Upper lobe of right lung (tissue), 1 donor: ENCODE measurements around the gene NOL9. TPM values are rescaled to one million over a fixed set of nuclear protein-coding genes. Genes with fewer than 3 reads are reported as not detected.
"Not testable (repeated sequence)": the region's sequence is repeated elsewhere in the genome, so short reads cannot be mapped to it uniquely, and the experiment has no call there.

Experiments
- ATAC-seq: fragments of 200-7000 bp; cut with Tn5 transposase; one replicate; pipeline ENCODE4 v1.9.1; 2020; ENCODE audit warnings: mild to moderate bottlenecking, moderate library complexity
- DNase-seq: peaks from one replicate; pipeline ENCODE4 v3.0.0-alpha.2; 2020
- H3K27ac ChIP-seq: fragments of 200-600 bp; one replicate; pipeline ENCODE4 v1.8.0; 2022
- H3K27me3 ChIP-seq: fragments of 200-600 bp; one replicate; pipeline ENCODE4 v1.8.0; 2022; ENCODE audit warnings: mild to moderate bottlenecking
- H3K36me3 ChIP-seq: fragments of 200-600 bp; one replicate; pipeline ENCODE4 v1.8.0; 2022
- H3K4me1 ChIP-seq: fragments of 200-600 bp; one replicate; pipeline ENCODE4 v1.8.0; 2022
- H3K4me3 ChIP-seq: fragments of 200-600 bp; one replicate; pipeline ENCODE4 v1.8.0; 2022; ENCODE audit warnings: mild to moderate bottlenecking
- H3K9me3 ChIP-seq: fragments of 200-600 bp; one replicate; pipeline ENCODE4 v1.8.0; 2022
- CTCF ChIP-seq: fragments of 200-600 bp; IDR thresholded peaks from one replicate; pipeline ENCODE4 v1.8.0; 2022; ENCODE audit warnings: antibody characterized with exemption
- intact Hi-C: fragments of 100-400 bp; cut with DNase I; formaldehyde crosslinking; loops from one replicate; pipeline ENCODE4 v1.11.0; 2022
- total RNA-seq: library from RNA; stranded (reverse); fragmentation: NEBNext Ultra II Directional; extraction: Animal tissue kit (Norgen Biotek cat#: 25700); gene quantifications from one replicate; pipeline ENCODE4 v1.2.1, GENCODE V29; 2021
- donor health status: DM: no; HTN: yes; CAD: no; lungs with severe emphysema.

Gene NOL9
- total RNA-seq, 1 donor from 2014 or later: 23.6 TPM

GRCh38 chr1:6601049-6601922 is 47.0 kb upstream of the NOL9 start:
- ATAC-seq: peak; percentile 47
- Histone ChIP-seq H3K27ac (peak overlapping the region; percentile 99), H3K4me1 (peaks cover 50% of the 10 kb centered on the region)

GRCh38 chr1:6600410-6601048 is 46.2 kb upstream of the NOL9 start:
- Histone ChIP-seq H3K4me3 (peak overlapping the region; percentile 81), H3K9me3 (no peaks in the 10 kb centered on the region), H3K4me1 (peaks cover 50% of the 10 kb centered on the region), H3K27me3 (no peaks in the 10 kb centered on the region), H3K27ac (peak overlapping the region; percentile 99), H3K36me3 (peaks cover 34% of the 10 kb centered on the region)
- DNase-seq (no peak), ATAC-seq (no peak)
- TF ChIP-seq CTCF: no peak
- intact Hi-C loops: no loop called here

More at GRCh38 chr1:6601049-6601922, 47.0 kb upstream of the NOL9 start:
- no peaks in the 10 kb centered on the region for H3K9me3 ChIP-seq
- no peak for TF ChIP-seq CTCF
- peak overlapping the region; percentile 81 for H3K4me3 ChIP-seq
- peaks cover 26% of the 10 kb centered on the region for H3K36me3 ChIP-seq
- intact Hi-C loops: no loop called here
- H3K27me3 ChIP-seq: no peaks in the 10 kb centered on the region
- DNase-seq: peak; percentile 79

- H3K27me3 ChIP-seq, ATAC-seq, DNase-seq, H3K9me3 ChIP-seq, intact Hi-C loops: not testable (repeated sequence)
- H3K4me1 ChIP-seq: peaks cover 48% of the 10 kb centered on the region
- peaks cover 39% of the 10 kb centered on the region for H3K36me3 ChIP-seq
- peak overlapping the region; percentile 99 for H3K27ac ChIP-seq
- H3K4me3 ChIP-seq: peak overlapping the region; percentile 81
Measured at GRCh38 chr1:6599991-6600390, 45.7 kb upstream of the NOL9 start.

DNA sequence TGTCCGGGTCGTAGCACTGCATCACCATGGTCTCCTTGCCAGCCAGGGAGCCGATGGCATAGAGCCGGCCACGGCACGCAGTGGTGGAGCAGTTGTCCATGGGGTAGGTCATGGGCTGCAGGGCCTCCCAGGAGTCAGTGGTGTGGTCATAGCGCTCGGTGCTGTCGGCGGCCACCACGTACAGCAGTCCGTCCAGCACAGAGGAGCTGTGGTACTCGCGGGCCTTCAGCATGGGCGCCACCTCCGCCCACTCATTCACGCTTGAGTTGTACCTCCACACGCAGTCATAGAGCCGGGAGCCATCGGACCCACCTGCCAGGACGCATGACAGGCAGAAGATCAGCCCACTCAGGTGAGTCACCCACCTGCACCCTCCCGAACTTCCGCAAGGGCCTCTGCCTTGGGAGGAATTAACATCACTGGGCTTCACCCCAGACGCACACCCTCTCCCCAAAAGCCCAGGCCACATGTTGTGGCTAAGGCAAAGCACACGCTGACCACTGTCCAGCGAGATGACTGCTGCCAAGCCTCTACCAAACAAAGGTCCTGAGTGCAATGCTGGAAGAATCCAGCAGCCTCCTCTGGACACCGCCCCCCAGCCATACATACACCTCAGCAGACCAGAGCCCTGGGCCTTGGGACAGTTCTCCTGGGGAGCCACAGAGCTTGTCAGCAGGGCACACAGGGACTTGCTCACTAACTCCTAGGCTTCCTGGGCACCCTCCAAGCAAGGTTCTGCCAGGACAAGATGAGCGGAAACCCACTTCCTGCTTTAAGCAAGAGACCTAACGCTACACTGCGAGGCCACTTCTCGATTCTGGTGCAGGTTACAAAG is 45.0 kb upstream of the NOL9 start:
- Histone ChIP-seq H3K36me3 (peaks cover 45% of the 10 kb centered on the region), H3K9me3 (no peaks in the 10 kb centered on the region), H3K27me3 (no peaks in the 10 kb centered on the region), H3K27ac (peak overlapping the region; percentile 99), H3K4me3 (peak overlapping the region; percentile 81), H3K4me1 (peaks cover 42% of the 10 kb centered on the region)
- intact Hi-C loops: no loop called here
- ATAC-seq (no peak), DNase-seq (no peak)
- no peak for TF ChIP-seq CTCF

DNA sequence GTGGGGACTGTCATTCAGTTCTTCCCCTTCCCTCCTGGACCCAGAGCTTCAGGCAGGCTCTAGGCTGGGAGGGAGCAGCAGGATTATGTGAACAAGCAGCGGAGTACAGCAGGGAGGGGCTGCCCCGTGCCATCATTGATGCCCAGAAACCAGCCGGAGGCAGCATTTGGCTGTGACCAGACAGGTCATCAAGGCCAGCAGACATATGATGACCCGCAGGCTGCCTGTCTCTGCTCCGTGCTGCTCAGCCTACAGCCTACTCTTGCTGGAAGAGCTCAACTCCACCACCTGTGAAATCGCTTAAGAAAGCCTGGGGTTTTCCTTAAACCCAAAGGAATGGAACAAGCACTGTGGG is 43.4 kb upstream of the NOL9 start:
- intact Hi-C loops: no loop called here
- ATAC-seq (no peak), DNase-seq (no peak)
- Histone ChIP-seq H3K27ac (no peak overlapping the region), H3K4me3 (no peak overlapping the region), H3K4me1 (peaks cover 33% of the 10 kb centered on the region), H3K27me3 (no peaks in the 10 kb centered on the region), H3K9me3 (no peaks in the 10 kb centered on the region), H3K36me3 (peaks cover 61% of the 10 kb centered on the region)
- no peak for TF ChIP-seq CTCF
